GM12878 (cell line): ENCODE measurements around the gene CASP8AP2. TPM values are rescaled to one million over a fixed set of nuclear protein-coding genes. Genes with fewer than 3 reads are reported as not detected.

Experiments used
- ATAC-seq: fragments of 200-7000 bp; cut with Tn5 transposase; 3 replicates; pipeline ENCODE4 v1.9.1; 2020; ENCODE audit warnings: mild to moderate bottlenecking, moderate library complexity
- BruUV-seq: library from RNA; stranded (reverse); fragments of 400-500 nt; replicated peaks from 2 replicates; lab custom pipeline; 2021; lab: Mats Ljungman, UMichigan
- CTCF ChIA-PET: fragments of 300-600 bp; sonication (Branson Sonifier 250); formaldehyde crosslinking; extraction: SDS; loops from one replicate; lab custom pipeline; 2021; ENCODE audit warnings: inconsistent platforms; lab: Yijun Ruan, JAX
- POLR2A ChIA-PET: fragments of 350-600 bp; formaldehyde crosslinking; extraction: SDS; loops from one replicate; lab custom pipeline; 2021; ENCODE audit warnings: inconsistent platforms; lab: Charles Lee
- RAD21 ChIA-PET: fragments of 300-600 bp; sonication (Branson Sonifier 250); formaldehyde crosslinking; loops from one replicate; lab custom pipeline; 2023; ENCODE audit warnings: antibody characterized with exemption; ENCODE audit not compliant: unreplicated experiment; lab: Charles Lee
- SMC1A ChIA-PET: fragments of 300-600 bp; sonication (Branson Sonifier 250); formaldehyde crosslinking; loops from one replicate; lab custom pipeline; 2023; ENCODE audit not compliant: unreplicated experiment, uncharacterized antibody; lab: Charles Lee
- DNase-seq: peaks from one replicate; pipeline ENCODE4 v3.0.0-alpha.2; 2011; ENCODE audit warnings: low read depth, low spot score
- FAIRE-seq: peaks from 3 replicates; lab custom pipeline; 2011; peaks lifted over from hg19 to GRCh38; lab: Jason Lieb, UNC
- H2AFZ ChIP-seq: 2 replicates; pipeline ENCODE4 v1.6.0; 2011; ENCODE audit warnings: low read depth, low read length, control low read depth; ENCODE audit not compliant: control insufficient read depth
- H3K27ac ChIP-seq: 2 replicates; pipeline ENCODE4 v1.5.1; 2011; ENCODE audit warnings: control low read depth; ENCODE audit not compliant: control insufficient read depth, insufficient read depth
- H3K27me3 ChIP-seq, 2 experiments: replicated peaks in 1 of 2; 2 replicates each; pipeline versions ENCODE4 v1.6.0 to v1.6.1; 2011; ENCODE audit warnings: low read length in 1 of 2; ENCODE audit not compliant: control insufficient read depth in 2 of 2, insufficient read depth in 2 of 2
- H3K36me3 ChIP-seq, 2 experiments: 2 replicates each; pipeline ENCODE4 v1.5.1; 2011; ENCODE audit warnings: low read length in 1 of 2; ENCODE audit not compliant: control insufficient read depth in 2 of 2, insufficient read depth in 2 of 2
- H3K4me1 ChIP-seq: 2 replicates; pipeline ENCODE4 v1.6.1; 2011; ENCODE audit warnings: mild to moderate bottlenecking, low read length, moderate library complexity, mixed read lengths; ENCODE audit not compliant: control insufficient read depth, insufficient read depth
- H3K4me2 ChIP-seq: 2 replicates; pipeline ENCODE4 v1.6.0; 2011; ENCODE audit warnings: control low read depth; ENCODE audit not compliant: control insufficient read depth, insufficient read depth
- H3K4me3 ChIP-seq: fragments of 200-600 bp; sonication (generic); 2 replicates; pipeline ENCODE4 v1.5.1; 2016
- H3K79me2 ChIP-seq: 2 replicates; pipeline ENCODE4 v1.6.0; 2011; ENCODE audit warnings: low read length; ENCODE audit not compliant: control insufficient read depth, insufficient read depth
- H3K9ac ChIP-seq: 2 replicates; pipeline ENCODE4 v1.8.0; 2011; ENCODE audit warnings: low read length, control low read depth, mixed read lengths; ENCODE audit not compliant: control insufficient read depth, insufficient read depth
- H3K9me3 ChIP-seq: replicated peaks from 3 replicates; pipeline ENCODE4 v1.5.1; 2011; ENCODE audit warnings: mild to moderate bottlenecking, low read length; ENCODE audit not compliant: control insufficient read depth, insufficient read depth
- H4K20me1 ChIP-seq: 2 replicates; pipeline ENCODE4 v1.6.0; 2011; ENCODE audit not compliant: control insufficient read depth, insufficient read depth
- CBX3 ChIP-seq: fragments of 200-600 bp; sonication (generic); IDR thresholded peaks from 2 replicates; pipeline ENCODE4 v1.6.1; 2016; ENCODE audit warnings: low read depth, borderline replicate concordance
- CEBPZ ChIP-seq: fragments of 150-350 bp; IDR thresholded peaks from 2 replicates; pipeline ENCODE4 v1.6.1; 2016; ENCODE audit warnings: low read depth, low read length
- CHD4 ChIP-seq: fragments of 200-600 bp; sonication (generic); IDR thresholded peaks from 2 replicates; pipeline ENCODE4 v1.6.1; 2016; ENCODE audit warnings: mild to moderate bottlenecking
- FOS ChIP-seq: IDR thresholded peaks from 3 replicates; pipeline ENCODE4 v1.6.1; 2011; ENCODE audit warnings: borderline replicate concordance; ENCODE audit not compliant: insufficient read length; ENCODE audit errors: extremely low read depth
- JUND ChIP-seq: IDR thresholded peaks from 2 replicates; pipeline ENCODE4 v1.6.1; 2012; ENCODE audit warnings: low read depth, mild to moderate bottlenecking, low read length, improper control_type of control experiment, moderate library complexity
- MYC ChIP-seq: IDR thresholded peaks from 2 replicates; pipeline ENCODE4 v1.6.1; 2011; ENCODE audit warnings: mild to moderate bottlenecking, low read length, moderate library complexity, inconsistent platforms; ENCODE audit not compliant: insufficient read depth, insufficient replicate concordance, insufficient read length, severe bottlenecking
- PRDM15 ChIP-seq: fragments of 450-650 bp; formaldehyde crosslinking; IDR thresholded peaks from 2 replicates; pipeline ENCODE4 v1.4.0; 2020; ENCODE audit warnings: mild to moderate bottlenecking, moderate library complexity
- SMC3 ChIP-seq: IDR thresholded peaks from 2 replicates; pipeline ENCODE4 v1.6.1; 2011; ENCODE audit warnings: low read length, improper control_type of control experiment, borderline replicate concordance
- TBL1XR1 ChIP-seq: IDR thresholded peaks from 2 replicates; pipeline ENCODE4 v1.6.1; 2012; ENCODE audit warnings: low read depth, low read length, improper control_type of control experiment
- TCF7 ChIP-seq: IDR thresholded peaks from 2 replicates; pipeline ENCODE4 v1.6.1; 2014; ENCODE audit warnings: antibody characterized with exemption, borderline replicate concordance
- ZNF274 ChIP-seq: IDR thresholded peaks from one replicate; pipeline ENCODE4 v1.8.0; 2011; ENCODE audit not compliant: insufficient read length, insufficient read depth
- ZNF622 ChIP-seq: fragments of 450-650 bp; IDR thresholded peaks from 2 replicates; pipeline ENCODE4 v1.6.1; 2017; ENCODE audit warnings: mild to moderate bottlenecking, inconsistent platforms
- in situ Hi-C: fragments of 300-500 bp; cut with MboI; formaldehyde crosslinking; loops from 9 replicates; pipeline ENCODE4 v1.14.3; 2018; ENCODE audit warnings: mixed read lengths
- intact Hi-C: fragments of 100-400 bp; cut with micrococcal nuclease; formaldehyde crosslinking; loops from one replicate; pipeline ENCODE4 v1.14.2; 2022; ENCODE audit not compliant: unreplicated experiment
- polyA plus RNA-seq, 11 experiments: library from polyadenylated mRNA; depleted of rRNA in 4 of 11; unstranded in 6 of 11; stranded (reverse) in 5 of 11; fragments of >200 nt; fragmentation: Nextera tagmentation in 4 of 11; fragmentation: Illumina TruSeq in 1 of 11; extraction: Ambion mirVana in 4 of 11; extraction: Trizol in 1 of 11; gene quantifications; 1 replicate in 1 of 11; 2 replicates in 10 of 11; pipeline versions ENCODE4 v1.2.1 to v1.2.3, GENCODE V29; 2011 to 2016; ENCODE audit warnings: inconsistent platforms in 2 of 11, missing spikeins in 2 of 11, low read depth in 1 of 11
- total RNA-seq, 4 experiments: library from RNA; depleted of rRNA in 3 of 4; stranded (reverse); fragments of >200 nt in 3 of 4; fragmentation: Illumina TruSeq in 1 of 4; extraction: Trizol in 1 of 4; gene quantifications; 2 replicates each; pipeline versions ENCODE4 v1.2.1 to v1.2.3, GENCODE V29; 2013 to 2021
- TF ChIP-seq, protein P1 (sequence below): fragments of 450-650 bp; IDR thresholded peaks from 2 replicates; pipeline ENCODE4 v1.6.1; 2017; ENCODE audit warnings: mild to moderate bottlenecking, low read depth, inconsistent platforms; ENCODE audit not compliant: poor library complexity, severe bottlenecking

Gene CASP8AP2
- total and polyA plus RNA-seq, 10 of the 15 experiments (the other 5 are each of a cell fraction or from before 2014, with no cell fraction given), result 11.1 to 28.7 (median 17.1) TPM

DNA sequence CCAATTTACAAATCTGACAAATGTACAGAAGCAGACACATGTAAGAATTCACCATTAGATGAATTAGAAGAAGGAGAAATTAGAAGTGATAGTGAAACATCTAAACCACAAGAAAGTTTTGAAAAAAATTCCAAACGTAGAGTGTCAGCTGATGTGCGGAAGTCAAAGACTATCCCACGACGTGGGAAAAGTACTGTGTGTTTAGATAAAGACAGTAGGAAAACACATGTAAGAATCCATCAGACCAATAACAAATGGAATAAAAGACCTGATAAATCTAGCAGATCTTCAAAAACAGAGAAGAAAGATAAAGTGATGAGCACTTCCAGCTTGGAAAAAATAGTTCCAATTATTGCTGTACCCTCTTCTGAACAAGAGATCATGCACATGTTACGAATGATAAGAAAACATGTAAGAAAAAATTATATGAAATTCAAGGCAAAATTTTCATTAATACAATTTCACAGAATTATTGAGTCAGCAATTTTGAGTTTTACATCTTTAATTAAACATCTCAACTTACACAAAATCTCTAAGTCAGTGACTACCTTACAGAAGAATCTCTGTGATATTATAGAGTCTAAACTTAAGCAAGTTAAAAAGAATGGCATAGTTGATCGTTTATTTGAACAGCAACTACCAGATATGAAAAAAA, 36.5 kb downstream of the CASP8AP2 start (continued):
- TF ChIP-seq SMC3, result no peak
- TF ChIP-seq ZNF274, result no peak

- DNase-seq (no peak), ATAC-seq (no peak), FAIRE-seq (no peak)
- RAD21 ChIA-PET, result interaction anchor here (1.4 kb wide), 1 partner anchor 45 kb away, joined by 3 read pairs; the partner anchor contains the start of gene CASP8AP2
- H2AFZ ChIP-seq, result no peak overlapping the region
- H3K27ac ChIP-seq, result no peak overlapping the region
- no peaks in the 10 kb centered on the region for H4K20me1 ChIP-seq
- H3K9ac ChIP-seq, result no peak overlapping the region
- H3K36me3 ChIP-seq, result peaks cover 0 to 15% of the 10 kb centered on the region in 2 experiments
- BruUV-seq, result no TSS peak
- no peak overlapping the region for H3K4me3 ChIP-seq
- H3K4me2 ChIP-seq, result no peak overlapping the region
- no peaks in the 10 kb centered on the region for H3K79me2 ChIP-seq
- H3K9me3 ChIP-seq, result no peaks in the 10 kb centered on the region
- POLR2A ChIA-PET, result interaction anchor here (1.1 kb wide), 1 partner anchor 45 kb away, joined by 3 read pairs; no protein-coding TSS in a partner anchor
- H3K4me1 ChIP-seq, result no peaks in the 10 kb centered on the region
- in situ Hi-C loops (no loop called here), intact Hi-C loops (no loop called here)
- CTCF ChIA-PET, result interaction anchor here (0.9 kb wide), 1 partner anchor 414 kb away, joined by 3 read pairs; no protein-coding TSS in a partner anchor
- H3K27me3 ChIP-seq, result no peaks in the 10 kb centered on the region
- SMC1A ChIA-PET, result no interaction called here
- no peak for TF ChIP-seq ZNF274
- TF ChIP-seq CEBPZ, result no peak
- no peak for TF ChIP-seq JUND
- no peak for TF ChIP-seq CHD4
- no peak for TF ChIP-seq PRDM15
- no peak for TF ChIP-seq MYC
- no peak for TF ChIP-seq CBX3
- TF ChIP-seq, protein P1, sequence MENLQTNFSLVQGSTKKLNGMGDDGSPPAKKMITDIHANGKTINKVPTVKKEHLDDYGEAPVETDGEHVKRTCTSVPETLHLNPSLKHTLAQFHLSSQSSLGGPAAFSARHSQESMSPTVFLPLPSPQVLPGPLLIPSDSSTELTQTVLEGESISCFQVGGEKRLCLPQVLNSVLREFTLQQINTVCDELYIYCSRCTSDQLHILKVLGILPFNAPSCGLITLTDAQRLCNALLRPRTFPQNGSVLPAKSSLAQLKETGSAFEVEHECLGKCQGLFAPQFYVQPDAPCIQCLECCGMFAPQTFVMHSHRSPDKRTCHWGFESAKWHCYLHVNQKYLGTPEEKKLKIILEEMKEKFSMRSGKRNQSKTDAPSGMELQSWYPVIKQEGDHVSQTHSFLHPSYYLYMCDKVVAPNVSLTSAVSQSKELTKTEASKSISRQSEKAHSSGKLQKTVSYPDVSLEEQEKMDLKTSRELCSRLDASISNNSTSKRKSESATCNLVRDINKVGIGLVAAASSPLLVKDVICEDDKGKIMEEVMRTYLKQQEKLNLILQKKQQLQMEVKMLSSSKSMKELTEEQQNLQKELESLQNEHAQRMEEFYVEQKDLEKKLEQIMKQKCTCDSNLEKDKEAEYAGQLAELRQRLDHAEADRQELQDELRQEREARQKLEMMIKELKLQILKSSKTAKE, result no peak
- no peak for TF ChIP-seq FOS
- TF ChIP-seq TCF7, result no peak
- no peak for TF ChIP-seq ZNF622
- no peak for TF ChIP-seq TBL1XR1
These were observed 44.0 kb downstream of the CASP8AP2 start for GRCh38 chr6:89873721-89874120.
